ENCODE measurements around the gene PNMT. TPM values are rescaled to one million over a fixed set of nuclear protein-coding genes. Genes with fewer than 3 reads are reported as not detected.

PNMT gene
- polyA plus RNA-seq, 1 of the 3 experiments (the other 2 are of a cell fraction), result 0.07 TPM

- Histone ChIP-seq H3K4me3 (ENCODE audit: low read depth in 2 of 2, low read length in 1 of 2) (no peak overlapping the region), H3K27ac (ENCODE audit: low read depth in 2 of 2, low read length in 1 of 2) (no peak overlapping the region), H4K20me1 (ENCODE audit: insufficient read depth) (no peaks in the 10 kb centered on the region), H2AFZ (ENCODE audit: low read depth) (no peak overlapping the region), H3K9ac (no peak overlapping the region), H3K79me2 (ENCODE audit: insufficient read depth) (no peaks in the 10 kb centered on the region), H3K4me1 (ENCODE audit: control insufficient read depth in 1 of 2, insufficient read depth in 2 of 2, low read depth in 1 of 2, low read length in 1 of 2) (peaks cover 0 to 2% of the 10 kb centered on the region in 2 experiments; a peak in 1 of 4 replicates), H3K36me3 (replicated peaks in 1 of 2; ENCODE audit: control insufficient read depth in 1 of 2, insufficient read depth in 2 of 2, low read length in 1 of 2) (no peaks in the 10 kb centered on the region), H3F3A (replicated peaks; ENCODE audit: insufficient read depth) (no peaks in the 10 kb centered on the region), H3K27me3 (ENCODE audit: insufficient read depth) (no peaks in the 10 kb centered on the region), H3K9me2 (no peaks in the 10 kb centered on the region), H3K4me2 (no peak overlapping the region), H3K9me3 (no peaks in the 10 kb centered on the region)
- WGBS (ENCODE audit: low lambda C conversion rate), result 66% methylated on average over 5 of the region's 5 CpGs
- ChIA-PET POLR2A (no interaction called here), CTCF (interaction anchor here (1.9 to 15.8 kb wide), 4 partner anchors 21 to 56 kb away, joined by 7 to 279 read pairs (median 78); partner anchors contain the start of genes MIEN1 and PPP1R1B)
- no peak for DNase-seq
- TF ChIP-seq RFX5 (IDR thresholded peaks at IDR 0.05; ENCODE audit: low read length) (no peak), FOXM1 (IDR thresholded peaks at IDR 0.05; ENCODE audit: low read depth) (no peak), JUND (IDR thresholded peaks at IDR 0.05) (no peak), MAX (IDR thresholded peaks at IDR 0.05; ENCODE audit: low read depth) (no peak), MXI1 (IDR thresholded peaks at IDR 0.05; ENCODE audit: low read depth, low read length) (no peak), EZH2phosphoT487 (IDR thresholded peaks at IDR 0.05; ENCODE audit: borderline replicate concordance, low read depth) (no peak), CHD2 (IDR thresholded peaks at IDR 0.05; ENCODE audit: low read length, partially characterized antibody) (no peak)
Observed at GRCh38 chr17:39674179-39674578, 5.9 kb downstream of the PNMT start.

- H4K20me1 ChIP-seq (ENCODE audit: insufficient read depth), result no peaks in the 10 kb centered on the region
- H2AFZ ChIP-seq (ENCODE audit: low read depth), result no peak overlapping the region
- 56% methylated on average over 9 of the region's 11 CpGs for WGBS (ENCODE audit: low lambda C conversion rate)
- no peak overlapping the region for H3K4me3 ChIP-seq (ENCODE audit: low read depth in 2 of 2, low read length in 1 of 2)
- H3K9ac ChIP-seq, result no peak overlapping the region
- H3K4me2 ChIP-seq, result no peak overlapping the region
- DNase-seq, result no peak
- CTCF ChIA-PET, result interaction anchor here (1.2 to 15.8 kb wide), 6 partner anchors 9 to 55 kb away, joined by 3 to 279 read pairs (median 8); partner anchors contain the start of genes MIEN1 and PPP1R1B
- H3K27ac ChIP-seq (ENCODE audit: low read depth in 2 of 2, low read length in 1 of 2), result no peak overlapping the region
- H3K27me3 ChIP-seq (ENCODE audit: insufficient read depth), result no peaks in the 10 kb centered on the region
- H3F3A ChIP-seq (replicated peaks; ENCODE audit: insufficient read depth), result no peaks in the 10 kb centered on the region
- peaks cover 0 to 2% of the 10 kb centered on the region in 2 experiments; a peak in 1 of 4 replicates for H3K4me1 ChIP-seq (ENCODE audit: control insufficient read depth in 1 of 2, insufficient read depth in 2 of 2, low read depth in 1 of 2, low read length in 1 of 2)
- no peaks in the 10 kb centered on the region for H3K36me3 ChIP-seq (replicated peaks in 1 of 2; ENCODE audit: control insufficient read depth in 1 of 2, insufficient read depth in 2 of 2, low read length in 1 of 2)
- POLR2A ChIA-PET, result interaction anchor here (0.5 to 1.3 kb wide), 2 partner anchors 13 to 164 kb away, joined by 3 read pairs; partner anchors contain the start of gene PGAP3
- H3K9me3 ChIP-seq, result no peaks in the 10 kb centered on the region
- H3K79me2 ChIP-seq (ENCODE audit: insufficient read depth), result no peaks in the 10 kb centered on the region
- H3K9me2 ChIP-seq, result no peaks in the 10 kb centered on the region
- TF ChIP-seq IRF3 (IDR thresholded peaks at IDR 0.05; ENCODE audit: low read depth, low read length) (no peak), POLR2AphosphoS5 (IDR thresholded peaks at IDR 0.05; ENCODE audit: low read depth, low read length) (no peak), JUND (IDR thresholded peaks at IDR 0.05) (no peak), SMC3 (IDR thresholded peaks at IDR 0.05; ENCODE audit: low read depth, low read length) (no peak), FOSL2 (IDR thresholded peaks at IDR 0.05; ENCODE audit: borderline replicate concordance, low read depth) (no peak), USF1 (IDR thresholded peaks at IDR 0.05; ENCODE audit: borderline replicate concordance, low read depth) (no peak), NFIC (IDR thresholded peaks at IDR 0.05; ENCODE audit: borderline replicate concordance) (no peak), RXRA (IDR thresholded peaks at IDR 0.05; ENCODE audit: borderline replicate concordance, low read depth) (no peak), CTCF (IDR thresholded peaks at IDR 0.05) (no peak), SIN3A (IDR thresholded peaks at IDR 0.05; ENCODE audit: borderline replicate concordance, low read depth, low read length) (no peak), REST (IDR thresholded peaks at IDR 0.05; ENCODE audit: low read depth, low read length) (no peak)
Observed at GRCh38 chr17:39674702-39675389, 6.6 kb downstream of the PNMT start.
